NK-92 treated with Interleukin-12 subunit alpha and Interleukin-12 subunit beta, amount 100 ng/mL, for 24 hours (cell line): ENCODE data around the gene PLEKHA6.

Experiments used
- DNase-seq: peaks from one replicate; lab custom pipeline; 2025; lab: John Stamatoyannopoulos, UW

PLEKHA6 gene

GRCh38 chr1:204380293-204380831 lies 20.6 kb upstream of the PLEKHA6 start:
- DNase-seq, result no peak

GRCh38 chr1:204377800-204378668 lies 18.3 kb upstream of the PLEKHA6 start:
- DNase-seq, result no peak

- DNase-seq, result no peak
These were observed 17.4 kb upstream of the PLEKHA6 start for GRCh38 chr1:204376919-204377799.

- no peak for DNase-seq
These were observed 16.7 kb upstream of the PLEKHA6 start for GRCh38 chr1:204376465-204376864.

- no peak for DNase-seq
These were observed 14.2 kb upstream of the PLEKHA6 start for GRCh38 chr1:204373911-204374310.

- no peak for DNase-seq
These were observed 10.4 kb upstream of the PLEKHA6 start for GRCh38 chr1:204370176-204370575.

- no peak for DNase-seq
These were observed 9.4 kb upstream of the PLEKHA6 start for GRCh38 chr1:204368996-204369726.

GRCh38 chr1:204367956-204368355 lies 8.2 kb upstream of the PLEKHA6 start:
- no peak for DNase-seq

GRCh38 chr1:204367193-204367858 lies 7.6 kb upstream of the PLEKHA6 start:
- no peak for DNase-seq

GRCh38 chr1:204366759-204367158 lies 7.0 kb upstream of the PLEKHA6 start:
- DNase-seq, result no peak

- peak; percentile 24 for DNase-seq
These were observed 3.8 kb upstream of the PLEKHA6 start for GRCh38 chr1:204363335-204364114.

GRCh38 chr1:204362984-204363334 lies 3.2 kb upstream of the PLEKHA6 start:
- DNase-seq, result no peak

GRCh38 chr1:204361781-204362180 lies 2.1 kb upstream of the PLEKHA6 start:
- no peak for DNase-seq

- DNase-seq, result no peak
These were observed 1.6 kb upstream of the PLEKHA6 start for GRCh38 chr1:204361341-204361771.

- DNase-seq, result no peak
These were observed 585 bp upstream of the PLEKHA6 start for GRCh38 chr1:204360314-204360713.

- DNase-seq, result no peak
These were observed 627 bp downstream of the PLEKHA6 start for GRCh38 chr1:204359131-204359473.

- no peak for DNase-seq
These were observed 1.1 kb downstream of the PLEKHA6 start for GRCh38 chr1:204358605-204359004.

- no peak for DNase-seq
These were observed 1.9 kb downstream of the PLEKHA6 start for GRCh38 chr1:204357551-204358490.

GRCh38 chr1:204356997-204357396 lies 2.7 kb downstream of the PLEKHA6 start:
- no peak for DNase-seq

- DNase-seq, result no peak
These were observed 3.8 kb downstream of the PLEKHA6 start for GRCh38 chr1:204355913-204356312.
